ENCODE data around the gene SLAMF9.

Gene SLAMF9

GRCh38 chr1:159945483-159946241 lies 8.4 kb downstream of the SLAMF9 start, which contains the start of gene IGSF9:
TSS of gene IGSF9 (minus strand) at chr1:159945613. CDS start at chr1:159943454, 2,159 bp downstream.
- peak; percentile 88 for DNase-seq

GRCh38 chr1:159944623-159945455 lies 9.2 kb downstream of the SLAMF9 start:
- DNase-seq: no peak

GRCh38 chr1:159943908-159944622 lies 10.0 kb downstream of the SLAMF9 start:
- DNase-seq: no peak

- no peak for DNase-seq
Measured at GRCh38 chr1:159943278-159943640, 10.8 kb downstream of the SLAMF9 start.

GRCh38 chr1:159942632-159943277 lies 11.3 kb downstream of the SLAMF9 start:
- no peak for DNase-seq

GRCh38 chr1:159941591-159942560 lies 12.2 kb downstream of the SLAMF9 start:
- DNase-seq: peak; percentile 54

GRCh38 chr1:159941141-159941540 lies 12.9 kb downstream of the SLAMF9 start:
- no peak for DNase-seq

- DNase-seq: no peak
Measured at GRCh38 chr1:159940006-159940620, 13.9 kb downstream of the SLAMF9 start.

- DNase-seq: no peak
Measured at GRCh38 chr1:159939678-159940002, 14.4 kb downstream of the SLAMF9 start.

GRCh38 chr1:159938905-159939677 lies 14.9 kb downstream of the SLAMF9 start:
- no peak for DNase-seq

- no peak for DNase-seq
Measured at GRCh38 chr1:159938211-159938852, 15.7 kb downstream of the SLAMF9 start.

- no peak for DNase-seq
Measured at GRCh38 chr1:159937054-159937750, 16.8 kb downstream of the SLAMF9 start.

- peak; percentile 94 for DNase-seq
Measured at GRCh38 chr1:159936273-159936904, 17.6 kb downstream of the SLAMF9 start.

GRCh38 chr1:159935719-159936272 lies 18.2 kb downstream of the SLAMF9 start:
- no peak for DNase-seq

GRCh38 chr1:159935305-159935704 lies 18.7 kb downstream of the SLAMF9 start:
- no peak for DNase-seq

GRCh38 chr1:159934136-159935039 lies 19.6 kb downstream of the SLAMF9 start:
- DNase-seq: no peak

GRCh38 chr1:159933347-159933746 lies 20.7 kb downstream of the SLAMF9 start:
- DNase-seq: no peak
